NCI-H82 treated with DMSO at 0.1 percent for 48 hours (cell line): Measurements from ENCODE around the gene CSMD2.

Experiments
- DNase-seq: peaks from one replicate; lab custom pipeline; 2025; ENCODE audit not compliant: unreplicated experiment; lab: John Stamatoyannopoulos, UW

Gene CSMD2

DNA sequence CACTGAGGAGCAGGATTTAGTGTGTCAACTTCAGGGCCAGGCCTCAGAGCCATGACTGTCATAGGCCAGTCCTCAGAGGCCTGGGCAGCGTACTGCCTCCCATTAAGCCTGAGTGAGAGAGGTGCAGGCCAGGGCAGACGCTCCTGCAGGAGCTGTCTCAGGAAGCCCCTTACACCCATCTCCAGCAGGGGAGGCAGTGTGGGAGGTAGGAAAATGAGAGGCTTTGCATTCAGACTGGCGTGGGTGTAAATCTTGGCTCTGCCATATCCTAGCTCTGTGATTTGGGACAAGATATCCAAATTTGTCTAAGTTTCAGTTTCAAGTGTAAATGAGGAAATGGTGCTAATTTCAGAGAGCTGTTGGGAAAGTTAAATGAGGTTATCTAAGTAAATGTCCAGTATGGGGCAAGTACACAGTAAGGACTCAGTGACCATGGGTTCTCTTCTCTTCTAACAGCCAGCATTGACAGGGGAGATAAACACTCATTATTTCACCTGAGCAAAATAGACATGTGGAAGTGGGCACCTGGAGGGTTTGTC lies 508.5 kb downstream of the CSMD2 start:
- DNase-seq = no peak

DNA sequence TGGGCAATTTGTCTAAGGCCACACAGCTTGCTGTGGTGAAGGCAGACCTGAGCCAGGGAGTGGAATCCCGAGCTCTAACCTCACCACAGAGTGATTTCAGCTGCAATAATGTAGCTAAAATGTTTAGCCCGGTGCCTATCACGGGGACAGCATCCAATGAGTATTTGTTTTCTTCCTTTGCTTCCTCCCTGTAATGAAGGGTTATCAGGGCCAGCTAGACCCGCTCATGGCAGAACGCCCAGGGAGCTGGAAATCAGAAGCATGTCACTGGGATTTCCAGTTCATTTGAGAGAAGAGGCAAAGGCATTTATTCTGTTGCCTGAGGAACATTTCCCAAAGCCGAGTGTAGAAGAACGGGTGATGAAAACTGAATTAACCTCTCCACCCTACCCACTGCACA lies 509.5 kb downstream of the CSMD2 start:
- DNase-seq = no peak

DNA sequence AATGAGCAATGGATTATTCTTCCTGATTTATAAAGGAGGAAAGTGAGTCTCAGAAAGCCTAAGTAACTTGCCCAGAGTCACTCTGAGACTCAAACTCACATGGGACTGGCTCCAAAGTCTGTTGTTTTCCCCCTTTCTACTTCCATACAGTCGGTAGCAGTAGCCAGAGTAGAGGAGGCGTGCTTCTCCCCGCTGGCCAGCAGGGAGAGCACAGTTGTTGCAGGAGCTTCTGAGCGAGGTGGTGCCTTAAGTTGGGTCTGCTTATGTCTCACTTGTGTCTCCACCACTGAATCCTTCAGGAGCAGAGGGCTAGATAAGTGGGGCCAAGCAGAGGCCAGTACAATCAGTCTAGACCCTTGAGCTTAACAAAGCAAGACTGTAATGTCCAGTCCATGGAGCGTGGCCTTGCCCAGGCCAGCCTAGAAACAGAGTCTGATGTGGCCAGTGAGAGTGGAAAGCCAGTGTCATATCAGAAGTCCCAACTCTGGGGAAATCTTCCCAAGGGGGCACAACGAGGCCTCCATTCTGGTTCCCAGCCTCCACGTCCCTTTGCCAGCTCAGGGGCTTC lies 510.7 kb downstream of the CSMD2 start:
- no peak for DNase-seq

DNA sequence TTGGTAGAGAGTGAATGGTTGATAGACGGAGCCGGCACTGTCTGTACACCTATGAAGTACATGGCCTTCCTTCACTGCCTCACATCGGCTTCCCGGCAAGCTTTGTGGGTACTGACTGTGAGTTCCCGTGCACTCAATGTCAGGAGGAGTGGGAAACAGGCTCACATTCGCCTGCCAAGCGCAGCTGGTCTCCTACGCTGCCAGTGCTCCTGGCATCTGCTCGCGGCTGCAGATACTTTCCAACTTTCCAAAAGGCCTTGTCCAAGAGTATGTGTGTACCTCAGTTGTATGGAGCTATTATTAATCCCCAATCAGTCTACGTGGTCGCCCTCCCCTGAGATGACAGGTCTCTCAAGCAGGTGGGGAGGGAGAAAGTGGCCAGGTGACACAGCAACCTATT lies 511.8 kb downstream of the CSMD2 start:
- DNase-seq = no peak

DNA sequence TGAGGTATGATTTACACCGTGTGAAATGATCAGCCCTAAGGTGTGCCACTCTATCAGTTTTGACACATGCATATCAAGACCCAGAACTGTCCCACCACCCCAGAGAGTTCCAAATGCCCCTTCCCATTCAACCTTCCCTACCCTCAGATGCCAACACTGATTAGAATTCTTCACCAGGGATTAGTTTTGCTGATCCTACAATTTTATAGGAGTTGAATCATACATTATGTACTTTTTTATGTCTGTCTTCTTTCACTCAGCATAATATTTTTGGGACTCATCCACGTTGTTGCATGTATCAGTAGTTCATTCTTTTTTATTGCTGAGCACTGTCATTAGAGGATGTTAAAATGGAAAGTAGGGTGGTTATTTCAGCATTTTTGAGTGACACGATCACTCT lies 514.3 kb downstream of the CSMD2 start:
- DNase-seq = no peak

DNA sequence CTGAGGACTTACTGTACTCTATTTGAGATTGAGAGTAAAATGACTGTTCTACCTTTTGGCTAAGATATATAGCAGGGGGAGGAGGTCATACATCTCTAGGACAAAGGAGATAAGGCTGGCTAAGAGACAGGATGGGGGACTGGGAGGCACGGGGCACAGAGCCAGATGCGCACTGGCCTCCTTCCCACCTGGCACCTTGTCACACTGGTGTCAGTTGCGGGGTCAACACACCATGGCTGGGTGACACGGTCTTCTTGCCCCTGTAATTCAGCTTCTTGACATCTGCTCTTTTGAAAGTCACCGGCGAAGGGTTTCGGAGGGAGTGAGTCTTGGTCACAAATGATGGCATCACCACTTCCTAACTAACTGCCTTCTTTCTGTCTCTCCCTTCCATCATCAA lies 515.3 kb downstream of the CSMD2 start:
- DNase-seq = no peak

DNA sequence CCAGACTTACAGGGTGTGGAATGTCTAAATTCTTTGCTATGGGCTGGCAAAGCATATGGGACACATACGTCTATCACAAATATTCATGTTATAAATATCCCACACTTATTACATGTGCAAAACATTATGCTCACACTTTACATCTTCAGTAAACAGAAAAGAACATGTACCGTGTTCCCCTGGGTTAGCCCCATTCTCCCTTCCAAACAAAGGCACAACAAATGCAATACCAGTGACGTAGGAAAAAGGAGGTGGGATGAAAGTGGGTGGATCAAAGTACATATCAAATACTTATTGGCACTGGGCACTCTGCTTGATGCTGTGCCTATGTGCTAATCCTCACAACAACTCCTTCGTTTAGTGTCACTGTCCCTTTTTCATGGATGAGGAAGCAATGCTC lies 521.8 kb downstream of the CSMD2 start:
- no peak for DNase-seq

DNA sequence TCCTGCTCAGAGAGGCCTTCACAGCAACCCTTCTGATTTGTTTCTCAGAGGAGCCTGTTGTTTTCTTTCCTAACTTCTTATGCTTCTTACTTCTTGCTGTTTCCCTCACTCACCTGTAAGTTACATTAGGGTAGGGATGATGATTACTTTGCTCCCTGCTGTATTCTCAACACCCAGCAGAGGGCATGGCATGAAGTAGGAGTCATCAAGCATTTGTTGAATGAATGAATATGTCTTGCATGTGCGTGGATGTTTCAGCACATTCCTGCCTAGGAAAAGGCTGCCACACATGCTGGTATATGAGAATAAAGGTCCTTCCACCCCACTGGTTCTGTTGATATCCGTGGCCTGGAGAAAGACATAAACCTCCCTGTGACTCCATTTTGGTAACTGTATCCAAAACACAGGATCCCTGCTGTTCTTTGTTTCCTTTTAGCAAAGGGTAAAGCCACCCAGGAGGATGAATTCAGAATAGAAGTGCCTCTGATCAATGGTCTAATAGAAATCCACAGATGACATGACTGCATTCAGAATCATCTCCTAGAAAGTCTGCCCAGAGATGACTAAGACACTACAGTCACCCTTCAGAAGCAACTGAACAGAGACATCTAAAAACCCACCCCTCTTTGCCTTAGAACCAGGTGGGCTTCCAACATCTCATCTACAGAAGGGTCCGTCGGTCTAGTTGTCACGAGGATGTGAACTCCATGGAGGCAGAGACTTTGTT lies 523.8 kb downstream of the CSMD2 start:
- no peak for DNase-seq

DNA sequence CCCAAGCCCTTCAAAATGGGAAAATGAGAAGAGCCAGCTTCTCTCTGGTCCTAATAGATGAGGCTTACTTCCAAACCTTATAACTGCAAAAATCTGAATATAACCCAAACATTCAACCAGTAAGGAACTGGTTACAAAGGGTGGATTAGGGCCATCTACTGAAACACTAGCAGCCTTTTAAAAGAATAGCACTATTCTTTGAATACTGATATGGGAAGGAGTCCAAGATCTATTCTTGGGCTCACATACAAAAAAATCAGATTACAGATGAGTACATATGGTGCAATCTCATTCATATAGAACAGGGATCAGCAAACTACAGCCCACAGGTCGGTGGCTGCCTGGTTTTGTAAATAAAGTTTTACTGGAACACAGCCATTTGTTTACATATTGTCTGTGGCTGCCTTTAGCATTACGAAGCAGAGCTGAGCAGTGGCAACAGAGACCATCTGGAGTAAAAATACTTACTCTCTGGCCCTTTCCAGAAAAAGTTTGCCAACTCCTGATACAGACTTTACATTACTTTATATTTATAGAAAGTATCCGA lies 524.8 kb downstream of the CSMD2 start:
- no peak for DNase-seq

DNA sequence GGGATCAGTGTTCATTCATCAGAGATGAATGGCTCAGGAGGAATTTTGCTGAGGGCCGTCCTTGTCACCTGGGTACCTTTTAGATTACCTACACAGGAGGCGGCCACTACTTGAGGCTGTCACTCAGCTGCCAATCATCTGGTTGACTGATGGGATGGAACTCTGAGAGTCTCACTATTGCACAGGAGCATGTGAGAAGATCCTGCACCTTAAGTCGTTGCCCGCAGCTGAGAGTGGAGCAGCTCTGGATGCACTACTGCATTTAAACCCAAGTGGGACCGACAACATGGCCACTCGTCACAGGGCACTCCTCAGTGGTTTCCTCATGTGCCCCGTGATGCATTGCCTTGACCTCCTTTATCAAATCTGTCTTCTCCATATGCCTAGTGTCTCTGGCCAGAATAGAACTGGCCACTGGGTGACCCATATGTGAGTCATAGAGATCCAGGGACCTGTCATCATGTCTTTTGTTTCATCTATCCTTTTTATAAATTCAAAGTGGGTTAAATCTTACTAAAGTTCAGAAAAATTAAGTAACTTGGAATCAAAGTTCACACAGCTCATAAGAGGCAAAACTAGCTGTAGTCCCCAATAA lies 527.1 kb downstream of the CSMD2 start:
- DNase-seq = no peak

DNA sequence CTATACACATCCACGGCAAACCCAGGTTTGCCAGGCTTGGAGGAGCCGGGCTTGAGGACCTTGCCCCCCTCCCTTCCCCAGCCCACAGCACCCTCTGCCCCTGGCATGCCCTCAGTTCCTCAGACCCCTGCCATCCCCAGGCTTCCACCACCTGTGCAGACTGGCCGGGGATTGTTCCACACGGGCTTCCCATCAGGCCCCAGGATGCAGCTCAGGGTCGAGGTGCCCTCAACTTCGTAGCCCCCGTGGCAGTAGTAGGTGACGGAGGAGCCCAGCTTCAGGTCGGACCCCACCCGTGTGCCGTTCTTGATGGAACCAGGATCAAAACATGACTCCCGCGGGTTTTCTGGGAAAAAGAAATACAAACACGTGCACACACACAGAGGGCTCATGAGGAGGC lies 528.8 kb downstream of the CSMD2 start:
- no peak for DNase-seq

DNA sequence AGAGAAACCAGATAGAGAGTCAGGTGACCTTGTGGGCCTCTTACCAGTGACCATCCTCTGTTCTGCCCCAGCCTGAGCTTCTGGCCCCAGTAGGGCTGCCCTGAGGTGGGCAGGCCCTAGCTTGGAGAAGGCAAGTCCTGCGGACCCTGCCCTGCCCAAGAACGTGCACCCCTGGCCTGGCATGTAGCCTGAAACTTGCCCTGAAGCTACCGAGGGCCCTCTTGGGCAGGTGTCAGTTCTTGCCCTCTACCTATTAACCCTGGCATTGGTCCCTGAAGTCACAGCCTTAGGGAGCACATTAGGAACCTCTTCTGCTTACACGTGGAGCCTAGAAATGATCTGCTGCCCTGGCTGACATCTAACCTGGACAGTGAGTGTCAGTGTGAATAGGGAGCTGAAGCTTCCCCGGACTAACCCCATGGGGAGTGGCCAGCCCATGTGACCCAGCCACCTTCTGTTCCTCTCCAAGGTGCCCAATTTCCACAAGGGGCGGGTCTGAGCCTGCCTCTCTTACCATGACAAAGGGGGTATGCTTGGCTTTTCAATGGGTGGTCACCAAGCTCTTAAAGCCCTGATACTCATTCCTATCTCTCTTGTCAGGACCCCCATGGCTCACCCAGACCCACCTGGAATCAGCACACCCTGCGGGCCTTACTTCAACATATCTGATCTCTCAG lies 529.6 kb downstream of the CSMD2 start:
- no peak for DNase-seq

DNA sequence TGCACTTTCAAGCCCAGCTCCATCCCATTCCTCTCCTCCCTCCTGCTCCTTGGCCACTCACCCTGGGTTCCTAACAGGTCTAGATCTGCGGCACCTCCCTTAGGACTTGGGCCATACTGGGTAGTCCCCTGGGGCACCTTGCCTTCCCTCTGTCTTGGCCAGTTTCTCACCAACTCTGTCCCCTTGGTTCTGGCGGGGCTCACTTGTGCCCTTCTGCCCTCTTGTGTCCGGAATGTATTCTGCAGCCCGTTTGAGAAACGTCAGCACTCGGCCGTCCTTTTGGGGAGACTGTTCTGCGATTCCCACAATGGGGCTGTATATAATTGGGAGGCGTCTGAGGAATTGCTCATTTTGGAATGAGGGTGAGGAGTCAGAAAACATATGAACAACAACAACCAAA lies 530.2 kb downstream of the CSMD2 start:
- no peak for DNase-seq

DNA sequence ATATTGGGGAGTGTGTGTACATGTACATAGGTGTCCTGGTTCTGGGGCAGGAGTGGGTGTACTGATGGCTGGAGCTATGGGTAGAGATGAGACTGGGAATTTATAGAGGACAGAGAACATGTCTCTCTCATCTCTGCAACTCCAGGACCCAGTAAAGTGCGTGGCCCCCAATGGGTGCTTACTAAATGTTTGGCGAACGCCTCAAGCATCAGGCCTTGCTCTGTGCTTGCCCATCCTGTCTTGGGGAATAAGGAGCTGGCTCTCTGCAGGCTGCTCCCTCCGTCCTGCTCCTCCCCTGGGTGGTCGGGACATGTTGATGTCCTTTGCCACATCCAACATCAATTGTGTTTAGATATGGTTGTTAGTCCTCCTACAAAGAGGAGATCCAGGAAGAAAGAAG lies 530.9 kb downstream of the CSMD2 start:
- DNase-seq = no peak

DNA sequence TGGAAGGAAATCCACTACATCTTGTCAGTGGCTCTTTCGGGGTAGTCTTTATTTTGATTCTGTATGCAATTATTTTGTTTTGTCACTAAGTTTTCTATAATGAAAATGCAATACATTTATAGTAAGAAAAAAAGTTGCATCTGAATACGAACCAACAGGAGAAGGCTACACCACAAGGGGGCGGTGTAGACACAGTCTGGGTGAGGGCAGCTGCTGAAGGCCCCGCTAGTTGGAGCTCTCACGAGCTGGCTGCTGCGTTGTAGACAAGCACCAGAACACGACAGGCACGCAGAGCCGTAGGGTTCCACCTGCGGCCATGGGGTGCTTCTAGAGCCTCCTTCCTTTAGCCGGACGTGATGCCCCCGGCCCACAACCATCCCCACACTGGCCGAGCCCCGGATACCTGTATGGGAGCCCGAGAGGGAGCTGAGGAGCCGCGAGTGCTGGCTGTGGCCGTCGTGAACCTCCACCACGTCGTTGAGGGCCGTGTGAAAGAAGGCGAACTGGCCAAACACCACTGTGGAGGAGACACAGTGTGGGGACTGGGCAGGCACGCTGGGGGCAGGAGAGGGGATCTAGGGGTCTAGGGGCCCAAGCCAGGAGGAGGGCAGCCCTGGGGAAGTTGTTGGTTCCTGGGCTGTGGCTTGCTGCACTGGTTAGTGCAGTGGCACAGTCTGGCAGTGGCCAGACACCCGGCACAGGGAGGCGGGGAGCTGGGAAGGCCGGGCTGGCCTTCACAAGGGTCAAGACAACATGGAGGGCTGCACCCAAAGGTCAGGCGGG lies 531.8 kb downstream of the CSMD2 start:
- DNase-seq = peak; percentile 65

DNA sequence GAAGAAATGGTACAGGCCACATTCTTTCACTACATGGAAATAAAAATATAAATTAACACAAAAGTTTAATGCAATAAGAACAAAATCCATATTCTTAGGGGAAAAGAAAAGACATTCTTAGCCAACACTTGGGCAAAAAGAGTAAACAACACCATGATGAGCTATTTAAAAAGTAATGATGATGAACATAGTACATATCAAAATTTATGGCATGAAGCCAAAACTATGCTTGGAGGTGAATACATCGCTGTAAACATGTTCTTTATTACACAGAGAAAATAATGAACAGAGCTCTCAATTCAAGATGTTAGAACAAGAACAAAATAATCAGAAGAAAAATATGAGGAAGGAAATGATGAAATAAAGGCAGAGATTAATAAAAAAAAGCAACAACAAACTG lies 534.3 kb downstream of the CSMD2 start:
- DNase-seq = no peak

DNA sequence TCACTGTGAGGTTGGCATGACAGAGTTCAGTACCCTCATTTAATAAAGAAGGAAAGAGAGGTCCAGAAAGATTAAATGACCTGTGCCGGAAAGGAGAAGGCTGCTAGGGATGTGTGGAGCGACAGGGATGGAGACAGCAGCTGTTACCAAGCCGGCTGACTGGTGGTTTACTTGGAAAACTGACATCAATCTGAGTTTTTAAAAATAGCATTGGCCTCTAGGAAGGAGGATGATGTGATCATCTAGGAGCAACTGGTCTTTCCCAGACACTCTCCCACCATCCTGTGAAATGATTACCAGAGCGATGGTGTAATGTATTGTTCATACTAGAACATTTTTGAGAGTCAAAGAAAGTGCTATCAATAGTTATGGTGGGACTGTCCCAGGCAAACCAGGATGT lies 538.2 kb downstream of the CSMD2 start:
- DNase-seq = no peak

DNA sequence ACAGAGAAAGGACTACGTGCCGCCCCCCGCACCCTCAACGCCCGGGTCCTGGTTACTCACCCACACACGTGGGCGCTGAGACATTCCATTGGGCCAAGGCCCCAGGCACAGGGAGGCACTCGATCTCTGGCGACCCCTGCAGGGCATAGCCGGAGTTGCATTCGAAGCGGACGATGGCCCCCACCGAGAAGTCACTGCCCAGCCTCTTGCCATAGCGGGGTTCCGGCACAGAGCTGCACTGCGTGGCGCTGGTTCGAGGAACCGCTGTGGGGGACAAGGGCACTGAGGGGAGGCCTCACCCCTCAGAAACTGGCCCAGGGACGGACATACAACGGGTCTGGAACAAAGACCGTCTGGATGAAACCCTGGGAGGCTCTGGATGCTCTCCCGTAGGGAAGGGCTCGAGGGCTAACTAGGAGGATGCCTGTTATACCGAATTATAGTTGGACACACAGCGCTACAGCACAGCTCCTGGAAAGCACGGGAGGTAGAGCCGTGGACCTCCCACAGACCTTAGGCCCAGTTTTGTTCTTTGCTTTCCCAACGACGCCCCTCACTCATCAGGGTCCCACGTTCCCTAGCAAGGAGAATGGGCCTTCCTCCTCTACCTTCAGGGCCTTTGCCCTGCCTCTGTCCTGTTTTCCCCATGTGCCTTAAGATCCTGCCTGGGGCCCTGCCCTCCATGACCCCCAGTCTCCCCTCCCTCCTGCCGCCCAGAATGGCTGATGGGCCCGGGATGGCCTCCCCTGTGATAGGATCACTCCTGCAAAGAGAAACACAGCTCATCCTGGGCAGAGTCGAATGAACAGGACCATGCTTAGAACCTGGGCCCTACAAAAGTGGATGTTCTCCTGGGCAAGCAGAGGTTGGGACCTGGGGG lies 539.8 kb downstream of the CSMD2 start:
- DNase-seq = no peak

DNA sequence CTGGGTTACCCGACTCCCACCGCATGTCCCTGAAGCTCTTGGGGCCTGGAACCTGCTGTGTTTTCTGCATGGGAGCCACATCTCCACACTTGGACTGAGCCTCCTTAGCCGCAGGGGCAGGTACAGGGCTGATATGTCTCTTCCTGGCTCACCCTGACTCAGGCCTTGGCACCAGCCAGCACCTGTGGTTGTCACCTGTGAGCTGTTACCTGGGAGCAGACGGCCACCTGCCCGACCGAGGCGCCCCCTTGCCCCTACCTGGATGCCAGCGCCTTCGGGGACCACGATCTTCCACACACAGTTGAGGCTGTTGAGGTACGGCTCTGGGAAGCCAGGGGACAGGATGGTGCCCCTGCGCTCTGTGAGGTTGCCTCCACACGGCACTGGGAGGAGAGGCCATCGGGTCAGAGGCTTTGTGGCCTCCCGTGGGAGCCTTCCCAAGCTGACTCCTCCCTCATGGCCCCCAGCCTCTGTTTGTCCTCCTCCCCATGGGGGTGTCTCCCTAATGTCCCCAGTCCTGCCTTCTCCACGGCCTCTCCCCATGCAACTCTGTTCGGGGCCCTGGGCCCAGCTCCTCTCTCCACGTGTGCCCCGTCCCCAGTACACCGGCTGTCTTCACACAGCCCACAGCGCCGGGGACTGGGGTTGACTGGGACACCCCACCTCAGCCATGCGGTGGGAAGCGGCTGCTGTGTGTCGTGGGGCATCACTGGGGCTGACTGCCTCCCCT lies 540.6 kb downstream of the CSMD2 start:
- no peak for DNase-seq
